Heart right ventricle (tissue), 16 donors: ENCODE results near the gene UNC5B. TPM values are rescaled to one million over a fixed set of nuclear protein-coding genes. Genes with fewer than 3 reads are reported as not detected.

Source experiments
- ATAC-seq, 8 donors: fragments of 200-7000 bp; cut with Tn5 transposase; one replicate each; pipeline ENCODE4 v1.9.1; 2020; ENCODE audit warnings: mild to moderate bottlenecking in 8 of 8, moderate library complexity in 8 of 8, moderate number of reproducible peaks in 1 of 8
- DNase-seq, 2 donors: peaks; one replicate each; pipeline ENCODE4 v3.0.0-alpha.2; 2020
- H3K27ac ChIP-seq, 10 donors: fragments of 200-600 bp; sonication (generic) in 2 of 10; one replicate each; pipeline versions ENCODE4 v1.5.0 to v1.8.0; 2020 to 2022; ENCODE audit warnings: mild to moderate bottlenecking in 3 of 10
- H3K27me3 ChIP-seq, 7 donors: fragments of 200-600 bp; one replicate each; pipeline ENCODE4 v1.8.0; 2021 to 2022; ENCODE audit warnings: mild to moderate bottlenecking in 2 of 7
- H3K36me3 ChIP-seq, 9 donors: fragments of 200-600 bp; sonication (generic) in 1 of 9; one replicate each; pipeline versions ENCODE4 v1.5.0 to v1.8.0; 2020 to 2022; ENCODE audit warnings: mild to moderate bottlenecking in 2 of 9
- H3K4me1 ChIP-seq, 9 donors: fragments of 200-600 bp; sonication (generic) in 1 of 9; one replicate each; pipeline versions ENCODE4 v1.5.0 to v1.8.0; 2020 to 2022; ENCODE audit warnings: mild to moderate bottlenecking in 4 of 9
- H3K4me3 ChIP-seq, 10 donors: fragments of 200-600 bp; sonication (generic) in 2 of 10; one replicate each; pipeline versions ENCODE4 v1.5.0 to v1.8.0; 2020 to 2022; ENCODE audit warnings: mild to moderate bottlenecking in 7 of 10, moderate library complexity in 2 of 10
- H3K9me3 ChIP-seq, 11 donors: fragments of 200-600 bp in 10 of 11; sonication (generic) in 2 of 11; one replicate each; pipeline versions ENCODE4 v1.5.0 to v1.8.0; 2013 to 2022; ENCODE audit warnings: mild to moderate bottlenecking in 2 of 11, control low read depth in 1 of 11, moderate library complexity in 1 of 11
- CTCF ChIP-seq, 9 donors: fragments of 200-600 bp; sonication (generic) in 2 of 9; IDR thresholded peaks; one replicate each; pipeline versions ENCODE4 v1.5.0 to v1.8.0; 2021 to 2022; ENCODE audit warnings: antibody characterized with exemption in 9 of 9, mild to moderate bottlenecking in 5 of 9, moderate library complexity in 1 of 9
- WGBS, 2 donors: extraction: QIAGEN DNeasy Blood & Tissue Kit; methylation state at CpG; one replicate each; pipeline ENCODE4 v1.1.7; 2013; ENCODE audit warnings: inconsistent platforms in 1 of 2; 5-methylcytosine and 5-hydroxymethylcytosine counted together
- intact Hi-C, 10 donors: fragments of 100-400 bp; cut with DNase I; formaldehyde crosslinking; loops; one replicate each; pipeline versions ENCODE4 v1.11.1 to v1.14.2; 2022
- polyA plus RNA-seq, 2 donors: library from polyadenylated mRNA; stranded (reverse); fragments of 200-250 nt; gene quantifications; one replicate each; pipeline ENCODE4 v1.2.3, GENCODE V29; 2013
- total RNA-seq, 10 donors: library from RNA; stranded (reverse); fragmentation: NEBNext Ultra II Directional in 3 of 10; extraction: Animal tissue kit (Norgen Biotek cat#: 25700) in 3 of 10; gene quantifications; one replicate each; pipeline versions ENCODE4 v1.2.1 to v1.2.4, GENCODE V29; 2021 to 2023
- donor health status: Arrhythmogenic right ventricular cardiomyopathy.
- donor health status: ischemic (EF 13 %, LVEDD 7.1; RV severe dilation, severe dysfunction).
- donor health status: healthy with polysubstance abuse.
- donor health status: DM: no; HTN: yes; CAD: no.
- donor health status: DM: no; HTN: no; CAD: no.
- donor health status: ischemic (EF 25% LVEDD 6.9; RV normal size, moderate dysfunction).
- donor health status: ischemic (EF 25% LVEDD 5.7; RV mildly dilated, moderate dysfunction).
- donor health status: healthy.
- donor health status: DM: yes; HTN: yes; CAD: no.
- donor health status: Ischemic cardiomyopathy.
- donor health status: ischemic (EF 35%, LVEDD 5.7; RV mildly dilated, moderate dysfunction).
- donor health status: nonischemic (EF 11% LVEDD 7.7; RV severe dilation, severe dysfunction).
- donor health status: DM: yes; HTN: yes; CAD: no.
- donor health status: PGD.
- donor health status: ischemic (EF 29% LVEDD 5.4; RV normal size, mild dysfunction).
- donor health status: nonischemic (EF 23%, LVEDD 6.1; RV moderate dilation, normal function).

The UNC5B gene
- total and polyA plus RNA-seq, 12 donors, result 3.3 to 20.6 (median 12.1) TPM

GRCh38 chr10:71202314-71202713 is 10.1 kb upstream of the UNC5B start:
- Histone ChIP-seq H3K27me3 (peaks cover 0 to 21% (median 0%) of the 10 kb centered on the region in 7 donors), H3K36me3 (no peaks in the 10 kb centered on the region), H3K27ac (peak overlapping the region in 5 of 10 donors; percentile 20 to 63 (median 35)), H3K4me1 (peaks cover 0 to 20% (median 7%) of the 10 kb centered on the region in 9 donors), H3K9me3 (peaks cover 0 to 23% (median 19%) of the 10 kb centered on the region in 11 donors), H3K4me3 (no peak overlapping the region)
- no peak for TF ChIP-seq CTCF (IDR thresholded peaks at IDR 0.05)
- WGBS, 2 donors, result 67 to 75% methylated on average over 1 of the region's 1 CpG
- ATAC-seq, result no peak
- intact Hi-C loops, result loop anchor here in 2 of 10 donors (2.0 to 10.0 kb wide), 3 partner anchors 16 to 188 kb away; no protein-coding TSS in a partner anchor
- DNase-seq, result no peak

GRCh38 chr10:71203124-71203523 is 9.2 kb upstream of the UNC5B start:
- H3K4me3 ChIP-seq, result no peak overlapping the region
- intact Hi-C loops, result loop anchor here in 2 of 10 donors (2.0 to 10.0 kb wide), 3 partner anchors 16 to 188 kb away; no protein-coding TSS in a partner anchor
- no peak overlapping the region for H3K27ac ChIP-seq
- H3K4me1 ChIP-seq, result peaks cover 0 to 20% (median 7%) of the 10 kb centered on the region in 9 donors
- 39 to 51% methylated on average over 1 of the region's 1 CpG for WGBS, 2 donors
- DNase-seq (no peak), ATAC-seq (peak in 5 of 8 donors; percentile 49 to 71 (median 60))
- TF ChIP-seq CTCF (IDR thresholded peaks at IDR 0.05), result no peak
- peaks cover 0 to 15% (median 11%) of the 10 kb centered on the region in 11 donors for H3K9me3 ChIP-seq
- peaks cover 0 to 21% (median 0%) of the 10 kb centered on the region in 7 donors for H3K27me3 ChIP-seq
- H3K36me3 ChIP-seq, result no peaks in the 10 kb centered on the region

- 93 to 95% methylated on average over 5 of the region's 5 CpGs for WGBS, 2 donors
- H3K4me3 ChIP-seq, result no peak overlapping the region
- TF ChIP-seq CTCF (IDR thresholded peaks at IDR 0.05), result no peak
- peaks cover 0 to 9% (median 5%) of the 10 kb centered on the region in 11 donors for H3K9me3 ChIP-seq
- no peak for ATAC-seq
- no peak for DNase-seq
- H3K27ac ChIP-seq, result no peak overlapping the region
- intact Hi-C loops, result loop anchor here in 2 of 10 donors (2.0 to 10.0 kb wide), 3 partner anchors 17 to 189 kb away; no protein-coding TSS in a partner anchor
- H3K27me3 ChIP-seq, result peaks cover 0 to 21% (median 0%) of the 10 kb centered on the region in 7 donors
- H3K4me1 ChIP-seq, result peaks cover 0 to 21% (median 7%) of the 10 kb centered on the region in 9 donors
- no peaks in the 10 kb centered on the region for H3K36me3 ChIP-seq
Measured at GRCh38 chr10:71203716-71204115, 8.7 kb upstream of the UNC5B start.

GRCh38 chr10:71204746-71205145 is 7.6 kb upstream of the UNC5B start:
- no peak for TF ChIP-seq CTCF (IDR thresholded peaks at IDR 0.05)
- intact Hi-C loops, result loop anchor here in 6 of 10 donors (5.0 to 10.0 kb wide), 7 partner anchors 63 to 297 kb away; no protein-coding TSS in a partner anchor
- Histone ChIP-seq H3K27ac (no peak overlapping the region), H3K36me3 (no peaks in the 10 kb centered on the region), H3K9me3 (no peaks in the 10 kb centered on the region), H3K27me3 (peaks cover 0 to 29% (median 2%) of the 10 kb centered on the region in 7 donors), H3K4me1 (peaks cover 0 to 28% (median 9%) of the 10 kb centered on the region in 9 donors), H3K4me3 (no peak overlapping the region)
- DNase-seq, result no peak
- no peak for ATAC-seq
- 24 to 54% methylated on average over 2 of the region's 2 CpGs for WGBS, 2 donors
